Thymus (tissue), 11 donors: ENCODE data around the gene RRAGC. TPM values are rescaled to one million over a fixed set of nuclear protein-coding genes. Genes with fewer than 3 reads are reported as not detected.
"Not testable (repeated sequence)": the region's sequence is repeated elsewhere in the genome, so short reads cannot be mapped to it uniquely, and the experiment has no call there.

Source experiments
- DNase-seq, 9 donors: peaks; one replicate each; pipeline ENCODE4 v3.0.0-alpha.2; 2013; ENCODE audit warnings: low spot score in 9 of 9, low read depth in 6 of 9, missing footprints in 1 of 9
- H3K27ac ChIP-seq, 2 donors: one replicate each; pipeline ENCODE4 v1.5.1; 2013; ENCODE audit warnings: control low read depth in 1 of 2, low read depth in 1 of 2, low read length in 1 of 2, mild to moderate bottlenecking in 1 of 2, moderate library complexity in 1 of 2
- H3K27me3 ChIP-seq, 2 donors: one replicate each; pipeline ENCODE4 v1.5.1; 2013; ENCODE audit warnings: low read length in 1 of 2; ENCODE audit not compliant: control insufficient read depth in 2 of 2, insufficient read depth in 1 of 2
- H3K36me3 ChIP-seq, 2 donors: one replicate each; pipeline ENCODE4 v1.5.1; 2013; ENCODE audit warnings: low read length in 1 of 2, mild to moderate bottlenecking in 1 of 2, moderate library complexity in 1 of 2; ENCODE audit not compliant: control insufficient read depth in 2 of 2, insufficient read depth in 2 of 2
- H3K4me1 ChIP-seq, 2 donors: one replicate each; pipeline ENCODE4 v1.5.1; 2013; ENCODE audit warnings: low read length in 2 of 2; ENCODE audit not compliant: control insufficient read depth in 2 of 2, insufficient read depth in 2 of 2
- H3K4me3 ChIP-seq, 2 donors: one replicate each; pipeline ENCODE4 v1.5.1; 2013; ENCODE audit warnings: low read length in 2 of 2, control low read depth in 1 of 2, mild to moderate bottlenecking in 1 of 2
- H3K9me3 ChIP-seq, 2 donors: one replicate each; pipeline ENCODE4 v1.5.1; 2013; ENCODE audit warnings: low read length in 1 of 2, mild to moderate bottlenecking in 1 of 2; ENCODE audit not compliant: control insufficient read depth in 2 of 2, insufficient read depth in 1 of 2
- WGBS: extraction: QIAGEN DNeasy Blood & Tissue Kit; methylation state at CpG from one replicate; pipeline ENCODE4 v1.1.7; 2013; 5-methylcytosine and 5-hydroxymethylcytosine counted together
- polyA plus RNA-seq: library from polyadenylated mRNA; stranded (reverse); fragments of 200-250 nt; gene quantifications from one replicate; pipeline ENCODE4 v1.2.3, GENCODE V29; 2013
- total RNA-seq: library from RNA; stranded (reverse); fragments of 120-200 nt; gene quantifications from one replicate; pipeline ENCODE4 v1.2.4, GENCODE V29; 2013
- donor health status: healthy.

The RRAGC gene
- total and polyA plus RNA-seq, 2 donors: 8.8 to 28.6 TPM

DNA sequence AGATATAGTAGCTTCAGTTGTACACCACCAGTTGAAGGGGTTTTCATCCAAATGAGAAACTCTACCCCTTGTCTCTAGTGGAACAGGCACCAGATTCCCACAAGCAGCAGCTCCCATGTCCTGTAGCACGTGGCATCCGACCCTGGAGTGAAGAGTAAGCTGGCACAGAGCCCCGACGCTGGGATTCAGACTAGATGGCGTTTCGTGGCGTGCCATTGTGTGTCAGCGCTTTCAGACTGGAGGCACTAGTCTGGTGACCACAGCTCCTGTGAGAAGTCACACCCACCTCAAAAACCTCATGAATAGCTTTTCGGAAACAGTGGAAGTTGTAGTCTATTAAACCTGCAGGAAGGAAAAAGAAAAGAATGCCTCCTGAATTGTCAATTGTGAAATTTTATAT lies 20.2 kb downstream of the RRAGC start:
- no peaks in the 10 kb centered on the region for H3K4me1 ChIP-seq
- WGBS: 96% methylated on average over 9 of the region's 9 CpGs

DNA sequence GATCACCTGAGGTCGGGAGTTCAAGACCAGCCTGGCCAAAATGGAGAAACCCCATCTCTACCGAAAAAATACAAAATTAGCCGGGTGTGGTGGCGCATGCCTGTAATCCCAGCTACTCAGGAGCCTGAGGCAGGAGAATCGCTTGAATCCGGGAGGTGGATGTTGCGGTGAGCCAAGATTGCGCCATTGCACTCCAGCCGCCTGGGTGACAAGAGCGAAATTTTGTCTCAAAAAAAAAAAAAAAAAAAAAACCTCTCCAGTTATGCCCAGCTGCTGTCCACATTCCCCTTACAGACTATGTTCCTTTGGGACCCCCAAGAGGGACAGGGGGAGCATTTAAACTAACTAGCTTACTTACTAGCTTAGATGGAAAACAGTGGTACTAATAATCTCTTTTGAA lies 23.3 kb downstream of the RRAGC start:
- WGBS: 96% methylated on average over 10 of the region's 10 CpGs
- DNase-seq, H3K27ac ChIP-seq, H3K4me3 ChIP-seq, H3K4me1 ChIP-seq, H3K9me3 ChIP-seq, H3K27me3 ChIP-seq: not testable (repeated sequence)
- peaks cover 7 to 20% of the 10 kb centered on the region in 2 donors for H3K36me3 ChIP-seq

More for the DNA sequence above, 20.2 kb downstream of the RRAGC start:
- Histone ChIP-seq H3K36me3 (peaks cover 12 to 24% of the 10 kb centered on the region in 2 donors), H3K27ac (no peak overlapping the region), H3K27me3 (peaks cover 0 to 2% of the 10 kb centered on the region in 2 donors), H3K9me3 (no peaks in the 10 kb centered on the region), H3K4me3 (no peak overlapping the region)
- DNase-seq: no peak

DNA sequence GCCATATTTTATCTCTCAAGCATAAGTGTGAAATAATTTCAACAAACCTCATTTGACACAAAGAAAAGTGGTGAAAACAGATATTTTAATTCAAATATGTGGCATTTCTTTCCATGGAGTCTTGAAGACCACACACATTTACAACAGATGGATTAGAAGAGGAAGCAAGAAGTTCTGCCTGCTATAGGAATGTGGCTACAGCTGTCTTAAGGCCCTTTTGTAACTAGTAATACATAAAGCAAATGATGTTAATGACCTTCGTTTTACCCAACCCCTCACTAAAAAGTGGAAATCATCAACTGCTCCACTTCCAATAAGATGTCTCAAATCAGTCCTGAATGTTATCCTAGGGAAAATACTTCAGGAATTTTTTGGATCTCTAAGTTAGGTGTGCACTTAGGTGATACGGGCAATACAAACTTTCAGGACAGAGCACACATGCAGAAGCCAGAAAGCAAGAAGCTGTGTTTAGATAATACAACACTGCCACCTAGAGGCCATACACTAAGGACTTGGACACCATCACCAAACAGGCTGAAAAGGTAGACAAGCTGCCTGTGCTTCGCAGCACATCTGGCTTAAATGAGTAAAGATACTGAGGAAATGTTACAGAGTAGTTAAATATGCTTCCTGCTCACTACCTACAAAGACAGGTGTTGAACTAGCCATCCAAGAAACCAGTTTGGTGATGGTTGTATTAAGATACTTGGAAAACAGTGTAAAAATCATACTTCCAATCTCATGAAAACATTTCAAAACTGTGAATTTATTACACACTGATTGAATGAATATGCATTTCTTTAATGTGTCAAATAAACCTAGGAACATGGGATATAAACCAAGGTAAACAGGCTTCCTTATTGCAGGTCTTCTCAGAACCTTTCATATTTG lies 24.4 kb downstream of the RRAGC start:
- Histone ChIP-seq H3K9me3 (no peaks in the 10 kb centered on the region), H3K36me3 (peaks cover 7 to 15% of the 10 kb centered on the region in 2 donors), H3K4me3 (no peak overlapping the region), H3K27me3 (peaks cover 0 to 7% of the 10 kb centered on the region in 2 donors), H3K27ac (no peak overlapping the region), H3K4me1 (no peaks in the 10 kb centered on the region)
- 24% methylated on average over 3 of the region's 3 CpGs for WGBS
- peak; percentile 49 to 90 (median 77) for DNase-seq

- Histone ChIP-seq H3K36me3 (peaks cover 6 to 9% of the 10 kb centered on the region in 2 donors), H3K27me3 (peaks cover 0 to 9% of the 10 kb centered on the region in 2 donors), H3K4me3 (no peak overlapping the region), H3K27ac (no peak overlapping the region), H3K4me1 (no peaks in the 10 kb centered on the region), H3K9me3 (no peaks in the 10 kb centered on the region)
- WGBS: 51% methylated on average over 3 of the region's 3 CpGs
- no peak for DNase-seq
Measured at GRCh38 chr1:38834221-38834782, 25.3 kb downstream of the RRAGC start.

- H3K9me3 ChIP-seq: no peaks in the 10 kb centered on the region
- WGBS: 89% methylated on average over 3 of the region's 3 CpGs
- H3K27me3 ChIP-seq: peaks cover 0 to 12% of the 10 kb centered on the region in 2 donors
- H3K4me1 ChIP-seq: no peaks in the 10 kb centered on the region
- H3K4me3 ChIP-seq: no peak overlapping the region
- H3K27ac ChIP-seq: no peak overlapping the region
- DNase-seq: no peak
- H3K36me3 ChIP-seq: peaks cover 0 to 4% of the 10 kb centered on the region in 2 donors
Measured at GRCh38 chr1:38833146-38833545, 26.4 kb downstream of the RRAGC start.

DNA sequence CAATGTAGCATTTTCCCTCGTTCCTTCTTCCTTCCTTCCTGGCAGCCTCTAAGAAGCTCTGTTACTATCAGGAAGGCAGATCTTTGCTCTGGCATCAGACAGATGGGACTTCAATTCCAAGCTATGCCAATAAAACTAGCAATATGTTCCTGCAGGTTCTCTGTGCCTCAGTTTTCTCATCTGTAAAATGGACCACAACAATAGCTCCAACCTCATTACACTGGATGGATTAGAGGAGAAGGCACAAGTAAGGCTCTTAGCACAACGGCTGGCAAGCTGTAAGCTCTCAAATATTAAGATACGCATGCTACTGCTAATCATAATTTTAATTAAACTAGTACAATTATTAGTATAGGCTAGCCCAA lies 27.2 kb downstream of the RRAGC start:
- H3K4me3 ChIP-seq: no peak overlapping the region
- peaks cover 0 to 15% of the 10 kb centered on the region in 2 donors for H3K27me3 ChIP-seq
- no peaks in the 10 kb centered on the region for H3K36me3 ChIP-seq
- H3K9me3 ChIP-seq: no peaks in the 10 kb centered on the region
- H3K4me1 ChIP-seq: no peaks in the 10 kb centered on the region
- DNase-seq: no peak
- no peak overlapping the region for H3K27ac ChIP-seq
- WGBS: 94% methylated on average over 3 of the region's 3 CpGs

- peaks cover 0 to 15% of the 10 kb centered on the region in 2 donors for H3K27me3 ChIP-seq
- no peak for DNase-seq
- no peaks in the 10 kb centered on the region for H3K9me3 ChIP-seq
- no peaks in the 10 kb centered on the region for H3K36me3 ChIP-seq
- H3K27ac ChIP-seq: no peak overlapping the region
- WGBS: 98% methylated on average over 6 of the region's 6 CpGs
- no peaks in the 10 kb centered on the region for H3K4me1 ChIP-seq
- H3K4me3 ChIP-seq: no peak overlapping the region
Measured at GRCh38 chr1:38831731-38832369, 27.7 kb downstream of the RRAGC start.

GRCh38 chr1:38829368-38829767 lies 30.2 kb downstream of the RRAGC start:
- no peaks in the 10 kb centered on the region for H3K4me1 ChIP-seq
- 90% methylated on average over 1 of the region's 1 CpG for WGBS
- no peak for DNase-seq
- no peaks in the 10 kb centered on the region for H3K9me3 ChIP-seq
- no peaks in the 10 kb centered on the region for H3K36me3 ChIP-seq
- peaks cover 2 to 29% of the 10 kb centered on the region in 2 donors for H3K27me3 ChIP-seq
- H3K27ac ChIP-seq: no peak overlapping the region
- H3K4me3 ChIP-seq: no peak overlapping the region

GRCh38 chr1:38827318-38827717 lies 32.3 kb downstream of the RRAGC start:
- Histone ChIP-seq H3K4me1 (no peaks in the 10 kb centered on the region), H3K9me3 (no peaks in the 10 kb centered on the region), H3K27ac (no peak overlapping the region), H3K27me3 (peaks cover 5 to 34% of the 10 kb centered on the region in 2 donors), H3K36me3 (no peaks in the 10 kb centered on the region), H3K4me3 (no peak overlapping the region)
- WGBS: 94% methylated on average over 2 of the region's 2 CpGs
- no peak for DNase-seq
